Activated T-helper 1 cell treated with Interleukin-2 at 50 U/mL for 16 hours (primary cell): ENCODE data around the gene GRK4.
"Not testable (repeated sequence)": the region's sequence is repeated elsewhere in the genome, so short reads cannot be mapped to it uniquely, and the experiment has no call there.

Experiments used
- DNase-seq: peaks from one replicate; pipeline ENCODE4 v3.0.0-alpha.2; 2020; ENCODE audit warnings: low read depth

GRK4 gene

DNA sequence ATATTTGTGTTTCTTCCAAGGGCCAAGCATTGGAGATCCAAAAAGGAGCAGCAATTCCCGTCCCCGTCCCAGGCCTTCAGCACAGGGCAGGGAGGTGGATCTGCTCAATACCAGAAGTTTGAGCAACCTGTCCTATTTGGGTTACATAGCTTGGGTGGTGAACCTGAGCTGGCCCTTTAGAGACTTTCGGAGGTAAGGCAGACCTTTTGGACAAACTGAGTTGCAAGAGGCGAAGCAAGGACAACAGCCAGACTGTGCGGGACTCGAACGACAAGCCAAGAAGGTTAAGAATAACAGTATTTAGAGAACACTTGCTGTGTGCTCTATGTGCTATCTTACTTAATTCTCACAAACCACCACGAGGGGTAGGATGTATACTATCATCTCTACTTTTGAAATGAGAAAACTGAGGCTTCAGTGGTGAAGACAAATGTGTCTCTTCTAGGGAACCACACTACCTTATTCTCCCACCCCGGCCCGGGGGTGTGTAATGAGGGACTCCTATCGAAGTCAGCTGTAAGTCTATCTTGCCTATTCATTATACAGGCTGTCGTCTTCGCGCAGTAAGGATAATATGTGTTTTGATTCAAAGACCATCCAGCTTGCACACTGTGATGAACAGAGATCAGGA is 1.4 kb upstream of the GRK4 start:
- DNase-seq, result no peak

DNA sequence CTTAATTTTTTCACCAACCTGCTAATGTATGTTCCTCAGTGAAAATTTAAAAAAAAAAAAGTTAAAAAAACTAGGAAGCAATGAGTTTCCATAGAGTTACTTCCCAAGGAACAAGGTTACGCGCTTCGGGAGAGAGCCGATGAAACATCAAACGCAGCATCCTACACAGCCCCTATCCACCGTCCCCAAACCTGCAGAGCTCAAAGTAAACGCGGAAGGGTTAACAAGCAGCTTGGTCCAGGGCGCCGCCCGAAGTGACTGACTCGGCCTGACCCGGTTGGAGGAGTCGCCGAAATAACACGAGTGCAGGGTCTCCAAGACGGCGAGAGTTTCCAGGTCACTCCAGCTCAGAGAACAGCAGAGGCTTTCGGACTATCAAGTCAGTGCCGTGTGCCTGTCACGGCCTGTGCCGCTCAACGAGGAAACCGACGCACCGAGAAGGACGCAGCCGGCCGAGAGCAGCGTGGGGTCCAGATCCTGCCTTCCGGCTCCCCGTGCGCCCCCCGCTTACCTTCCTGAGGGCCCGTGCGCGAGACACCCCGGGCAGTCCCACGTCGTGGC is 677 bp upstream of the GRK4 start:
- no peak for DNase-seq

DNA sequence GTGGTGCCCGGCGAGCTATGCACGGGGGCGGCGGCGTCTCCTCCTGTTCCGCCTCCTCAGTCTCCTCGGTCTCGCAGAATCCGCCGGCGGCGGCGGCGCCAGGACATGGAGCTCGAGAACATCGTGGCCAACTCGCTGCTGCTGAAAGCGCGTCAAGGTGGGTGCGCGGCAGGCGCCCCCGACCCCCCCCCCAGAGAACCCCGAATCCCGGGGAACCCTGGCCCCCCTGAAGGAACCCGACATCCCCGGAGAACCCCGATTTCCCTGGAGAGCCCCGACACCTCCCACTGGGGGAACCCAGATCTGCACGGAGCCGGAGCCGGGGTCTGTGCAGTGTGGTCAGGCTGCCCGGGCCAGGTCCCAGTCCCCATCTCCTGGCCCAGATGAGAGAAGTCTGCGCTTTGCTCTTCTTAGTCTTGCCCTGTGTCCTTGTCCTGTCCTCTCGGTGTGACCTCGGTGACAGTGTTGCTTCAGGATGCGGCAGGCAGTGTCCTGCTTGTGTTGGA is 648 bp downstream of the GRK4 start:
- DNase-seq, result no peak

DNA sequence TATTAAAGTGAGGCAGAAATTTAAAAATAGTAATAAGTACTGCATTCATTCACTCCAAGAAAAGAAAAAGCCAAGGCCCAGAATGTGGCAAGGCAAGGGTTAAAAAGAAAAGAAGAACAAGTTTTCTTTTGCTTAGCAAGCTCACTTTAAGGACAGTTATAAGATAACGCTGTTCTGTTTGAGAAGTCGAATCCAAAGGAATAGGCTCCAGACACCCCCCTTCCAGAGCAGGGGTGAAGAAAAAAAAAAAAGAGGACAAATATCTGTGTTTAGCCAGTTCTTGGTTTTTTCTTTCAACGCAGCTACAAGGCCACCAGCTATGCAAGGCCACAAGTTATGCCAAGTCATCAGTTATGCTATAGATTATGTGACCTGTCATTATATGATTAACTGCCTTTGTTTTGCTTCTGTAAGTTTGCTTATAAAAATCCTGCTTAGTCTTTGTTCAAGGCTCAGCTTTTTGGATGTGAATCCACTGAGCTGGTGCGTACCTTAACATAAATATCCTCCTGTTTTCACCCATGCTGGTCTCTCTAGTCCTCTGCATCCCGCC is 1.4 kb downstream of the GRK4 start:
- DNase-seq, result no peak

DNA sequence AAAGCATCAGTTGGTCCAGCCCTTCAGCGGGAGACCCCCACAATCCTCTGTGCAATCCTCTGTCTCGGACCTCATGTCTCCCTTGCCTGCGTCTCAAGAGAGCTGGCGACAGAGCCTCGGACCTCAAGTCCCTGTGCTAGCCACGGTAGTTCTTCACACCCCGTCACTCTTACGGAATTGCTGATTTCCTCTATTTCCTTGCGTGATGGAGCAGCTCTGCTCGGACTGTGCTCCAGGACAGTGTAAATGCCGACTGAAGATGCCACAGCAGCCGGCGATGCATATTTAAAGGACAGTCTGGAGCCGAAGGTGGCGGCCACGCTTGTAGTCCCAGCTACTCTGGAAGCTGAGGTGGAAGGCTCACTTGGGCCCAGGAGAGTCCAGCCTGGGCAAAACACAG is 1.9 kb downstream of the GRK4 start:
- no peak for DNase-seq

DNA sequence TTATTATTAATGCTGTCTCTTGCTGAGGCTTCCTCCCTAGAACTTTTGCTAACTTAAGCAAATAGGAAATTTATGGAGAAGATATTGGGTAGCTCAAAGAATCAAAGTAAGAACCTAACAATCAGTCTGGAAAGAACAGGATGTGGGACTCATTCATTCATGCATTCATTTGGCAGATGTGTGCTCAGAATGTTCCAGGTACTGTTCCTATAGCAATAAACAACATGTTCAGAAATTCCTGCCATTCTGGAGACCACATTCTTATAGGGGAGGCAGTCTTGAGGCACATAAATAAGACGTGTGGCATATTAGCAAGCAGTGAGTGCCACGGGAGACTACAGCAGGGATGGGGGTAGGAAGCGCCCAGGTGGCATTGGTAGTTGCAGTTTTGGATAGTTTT is 5.0 kb downstream of the GRK4 start:
- DNase-seq, result no peak

DNA sequence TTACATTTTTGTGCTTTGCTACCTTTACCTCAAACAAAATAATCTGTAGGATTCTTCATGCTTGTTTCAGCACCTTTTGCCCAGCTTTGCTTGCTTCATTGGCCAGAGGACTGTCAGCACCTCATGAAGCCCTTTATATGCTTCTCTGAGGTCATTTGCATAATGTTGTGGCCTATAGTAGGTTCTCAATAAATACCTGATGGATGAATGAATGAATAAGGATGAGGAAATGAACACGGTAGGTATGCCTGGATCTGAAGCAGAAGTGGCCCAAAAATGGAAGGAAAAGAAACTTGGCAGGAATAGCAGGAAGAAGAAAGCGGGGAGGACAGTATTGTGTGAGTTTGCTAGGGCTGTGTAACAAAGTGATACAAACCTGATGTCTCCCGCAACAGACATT is 7.9 kb downstream of the GRK4 start:
- DNase-seq, result no peak

DNA sequence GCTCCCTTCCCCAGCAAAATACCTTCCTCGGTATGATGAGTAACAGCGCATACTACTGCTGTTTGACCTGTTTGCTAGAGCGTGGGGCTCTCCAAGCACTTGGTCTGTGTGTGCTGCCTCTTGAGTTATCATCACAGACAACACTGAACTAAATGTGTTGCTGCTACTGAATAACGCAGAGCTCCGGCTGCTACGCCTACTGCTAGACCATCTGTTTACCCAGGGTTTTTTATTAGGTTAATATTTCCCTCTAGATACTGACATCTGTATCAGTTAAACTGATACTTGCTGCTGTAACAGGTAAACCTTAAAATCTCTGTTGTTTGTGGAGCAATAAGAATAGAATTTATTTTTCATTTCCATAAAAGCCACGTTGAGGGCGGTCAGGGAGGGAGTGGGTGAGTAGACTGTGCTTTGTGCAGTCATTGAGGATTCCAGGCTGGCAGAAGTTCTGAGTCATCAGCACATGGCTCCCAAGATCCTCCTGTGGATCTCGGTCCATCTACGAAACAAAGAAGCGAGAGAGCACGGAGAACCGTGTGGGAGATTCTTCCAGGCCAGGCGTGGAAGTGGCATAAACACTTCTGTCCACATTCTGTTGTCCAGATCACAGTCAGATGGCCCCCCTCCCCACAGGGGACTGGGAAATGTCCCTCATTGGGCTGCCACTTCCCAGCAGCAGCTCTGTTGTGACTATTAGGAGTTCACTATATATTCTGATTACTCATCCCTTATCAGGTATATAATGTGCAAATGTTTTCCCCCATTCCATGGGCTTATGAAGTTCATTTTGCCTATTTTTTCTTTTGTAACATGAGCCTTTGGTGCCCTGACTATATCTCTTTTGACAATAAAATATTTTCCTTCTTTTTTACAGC is 14.1 kb downstream of the GRK4 start:
- no peak for DNase-seq

DNA sequence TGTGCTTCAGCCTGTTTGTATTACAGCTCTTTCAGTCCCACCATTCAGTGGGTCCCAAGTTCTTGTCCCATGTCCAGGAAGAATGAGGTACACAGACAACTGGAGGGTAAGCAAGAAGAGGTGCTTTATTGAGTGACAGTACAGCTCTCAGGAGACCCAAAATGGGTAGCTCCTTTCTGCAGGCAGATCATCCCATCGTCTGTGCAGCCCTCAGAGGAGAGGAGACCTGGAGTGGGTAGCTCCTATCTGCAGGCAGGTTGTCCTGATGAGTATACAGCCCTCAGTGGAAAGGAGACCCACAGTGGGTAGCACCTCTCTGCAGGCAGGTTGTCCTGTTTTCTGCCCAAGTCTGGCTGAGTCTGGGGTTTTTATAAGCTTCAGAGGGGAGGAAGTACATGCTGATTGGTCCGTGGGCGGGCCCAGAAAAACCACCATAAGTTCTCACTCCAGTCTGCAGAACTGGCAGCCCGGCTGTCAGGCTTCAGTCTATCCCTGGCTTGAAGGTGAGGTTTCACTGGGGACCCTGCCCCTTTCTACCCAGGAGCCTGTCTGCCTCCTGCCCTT is 18.0 kb downstream of the GRK4 start:
- DNase-seq, result no peak

DNA sequence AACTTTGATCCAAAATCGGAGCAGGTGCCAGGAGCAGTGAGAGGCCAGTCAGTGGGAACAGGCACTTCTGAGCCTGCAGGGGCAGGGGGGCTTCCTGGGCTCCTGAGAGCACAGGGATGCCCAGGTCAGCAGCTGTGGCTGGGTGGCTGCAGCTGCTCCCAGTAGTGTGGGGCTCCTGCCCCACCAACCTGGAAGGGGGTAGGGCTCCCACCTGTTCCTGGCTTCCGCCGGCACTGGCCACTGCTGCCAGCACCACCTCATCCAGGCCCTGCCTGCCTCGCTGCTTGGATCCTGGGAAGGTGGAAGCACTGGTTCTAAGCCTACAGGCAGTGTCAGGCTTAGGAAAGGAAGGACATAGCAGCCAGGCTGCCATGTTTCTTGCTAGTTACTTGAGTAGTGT is 18.6 kb downstream of the GRK4 start:
- no peak for DNase-seq

DNA sequence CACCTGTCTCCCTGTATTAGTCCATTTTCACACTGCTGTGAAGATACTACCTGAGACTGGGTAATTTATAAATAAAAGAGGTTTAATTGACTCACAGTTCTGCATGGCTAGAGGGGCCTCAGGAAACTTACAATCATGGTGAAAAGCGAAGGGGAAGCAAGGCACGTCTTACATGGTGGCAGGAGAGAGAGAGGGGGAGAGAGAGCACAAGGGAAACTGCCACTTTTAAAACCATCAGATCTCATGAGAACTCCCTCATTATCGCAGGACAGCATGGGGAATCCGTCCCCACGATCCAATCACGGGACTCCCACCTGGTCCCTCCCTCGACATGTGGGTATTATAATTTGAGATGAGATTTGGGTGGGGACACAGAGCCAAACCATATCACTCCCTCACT is 20.3 kb downstream of the GRK4 start:
- not testable (repeated sequence) for DNase-seq

DNA sequence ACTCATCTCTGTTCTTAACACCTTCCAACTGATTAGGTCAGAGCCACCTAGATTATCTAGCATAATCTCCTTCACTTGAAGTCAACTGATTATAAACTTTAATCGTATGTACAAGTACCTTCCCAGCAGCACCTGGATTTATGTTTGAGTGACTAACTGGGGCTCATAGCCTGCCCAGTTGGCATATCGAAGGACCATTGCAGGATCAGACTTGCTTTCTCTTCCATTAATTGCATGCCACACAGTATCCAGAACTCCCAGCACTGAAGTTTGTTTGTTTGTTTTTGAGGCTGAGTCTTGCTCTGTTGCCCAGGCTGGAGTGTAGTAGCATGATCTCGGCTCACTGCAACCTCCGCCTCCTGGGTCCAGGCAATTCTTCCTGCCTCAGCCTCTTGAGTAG is 27.9 kb downstream of the GRK4 start:
- DNase-seq, result no peak

DNA sequence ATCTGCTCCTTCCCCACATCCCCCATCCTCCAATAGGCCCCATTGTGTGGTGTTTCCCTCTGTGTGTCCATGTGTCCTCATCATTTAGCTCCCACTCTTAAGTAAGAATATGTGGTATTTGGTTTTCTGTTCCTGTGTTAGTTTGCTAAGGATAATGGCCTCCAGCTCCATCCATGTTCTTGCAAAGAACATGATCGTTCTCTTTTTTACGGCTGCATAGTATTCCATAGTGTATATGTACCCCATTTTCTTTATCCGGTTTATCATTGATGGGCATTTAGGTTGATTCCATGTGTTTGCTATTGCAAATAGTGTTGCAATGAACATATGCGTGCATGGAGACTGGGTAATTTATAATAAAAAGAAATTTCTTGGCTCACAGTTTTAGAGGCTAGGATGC is 31.5 kb downstream of the GRK4 start:
- DNase-seq, result no peak

DNA sequence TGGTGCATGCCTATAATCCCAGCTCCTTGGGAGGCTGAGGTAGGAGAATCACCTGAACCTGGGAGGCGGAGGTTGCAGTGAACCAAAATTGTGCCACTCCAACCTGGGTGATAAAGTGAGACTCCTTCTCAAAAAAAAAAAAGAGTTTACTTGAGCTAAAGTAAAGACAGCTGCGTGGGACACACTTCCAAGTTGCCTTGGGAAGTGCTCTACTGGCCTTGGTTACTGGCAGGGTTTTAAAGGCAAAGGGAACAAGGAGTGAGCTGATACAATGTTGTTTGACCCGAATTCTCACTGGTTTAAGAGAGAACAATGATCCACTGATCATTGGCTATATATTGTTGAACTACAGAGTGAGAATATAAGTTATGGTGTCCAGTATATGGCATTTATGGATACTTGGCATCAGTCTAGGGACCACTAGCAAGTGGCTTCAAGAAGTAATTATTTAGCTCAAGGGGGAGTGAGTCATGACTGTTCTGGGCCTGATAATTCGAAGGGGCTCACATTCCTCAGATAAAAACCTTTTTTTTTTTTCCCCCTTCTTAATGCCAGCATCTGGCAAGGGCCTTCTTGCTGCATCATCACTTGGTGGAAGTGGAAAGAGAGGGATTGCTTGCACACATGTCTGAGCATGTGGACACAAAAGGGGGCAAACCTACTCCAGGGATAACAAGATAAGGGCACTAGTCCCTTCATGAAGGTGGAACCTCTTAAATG is 32.3 kb downstream of the GRK4 start:
- no peak for DNase-seq

DNA sequence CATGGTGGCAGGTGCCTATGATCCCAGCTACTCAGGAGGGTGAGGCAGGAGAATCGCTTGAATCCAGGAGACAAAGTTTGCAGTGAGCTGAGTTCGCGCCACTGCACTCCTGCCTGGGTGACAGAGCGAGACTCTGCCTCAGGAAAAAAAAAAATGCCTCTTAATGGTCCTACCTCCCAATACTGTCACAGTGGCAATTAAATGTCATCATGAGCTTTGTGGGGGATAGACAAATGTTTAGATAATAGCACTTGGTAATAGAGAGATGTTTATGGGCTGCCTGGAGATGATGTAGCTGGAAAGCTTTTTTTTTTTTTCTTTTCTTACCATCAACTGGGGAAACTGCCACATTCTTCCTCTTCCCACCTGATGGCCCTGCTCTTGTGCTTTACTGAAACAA is 33.0 kb downstream of the GRK4 start:
- DNase-seq, result no peak

DNA sequence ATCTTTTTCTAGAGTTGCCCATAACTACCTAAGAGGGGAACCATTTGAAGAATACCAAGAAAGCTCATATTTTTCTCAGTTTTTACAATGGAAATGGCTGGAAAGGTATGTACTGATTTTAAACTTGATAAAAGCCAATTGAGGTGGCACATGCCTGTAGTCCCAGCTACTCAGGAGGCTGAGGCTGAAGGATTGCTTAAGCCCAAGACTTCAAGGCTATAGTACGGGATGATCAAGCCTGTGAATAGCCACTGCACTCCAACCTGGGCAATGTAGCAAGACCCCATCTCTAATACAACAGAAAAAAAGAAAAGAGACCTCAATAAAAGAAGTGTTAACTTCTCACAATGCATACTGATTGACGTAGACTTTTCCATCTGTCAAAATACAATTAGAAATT is 44.4 kb downstream of the GRK4 start:
- no peak for DNase-seq

DNA sequence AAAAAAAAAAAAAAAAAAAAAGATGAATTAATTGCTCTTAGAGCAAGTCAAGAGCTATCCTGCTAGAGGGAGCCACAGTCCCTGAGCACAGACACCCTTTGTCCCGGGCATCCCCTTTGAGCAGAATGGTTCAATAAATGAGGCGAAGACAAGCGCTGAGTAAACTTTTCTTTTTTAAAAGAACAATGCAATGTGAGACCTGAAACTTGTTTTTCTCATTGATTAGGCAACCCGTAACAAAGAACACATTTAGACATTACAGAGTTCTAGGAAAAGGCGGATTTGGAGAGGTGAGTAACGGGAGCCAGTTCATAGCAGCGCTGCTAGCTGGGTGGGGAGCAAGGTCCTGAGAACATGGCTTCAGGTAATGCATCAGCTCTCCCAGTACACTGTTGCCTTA is 46.1 kb downstream of the GRK4 start:
- no peak for DNase-seq

DNA sequence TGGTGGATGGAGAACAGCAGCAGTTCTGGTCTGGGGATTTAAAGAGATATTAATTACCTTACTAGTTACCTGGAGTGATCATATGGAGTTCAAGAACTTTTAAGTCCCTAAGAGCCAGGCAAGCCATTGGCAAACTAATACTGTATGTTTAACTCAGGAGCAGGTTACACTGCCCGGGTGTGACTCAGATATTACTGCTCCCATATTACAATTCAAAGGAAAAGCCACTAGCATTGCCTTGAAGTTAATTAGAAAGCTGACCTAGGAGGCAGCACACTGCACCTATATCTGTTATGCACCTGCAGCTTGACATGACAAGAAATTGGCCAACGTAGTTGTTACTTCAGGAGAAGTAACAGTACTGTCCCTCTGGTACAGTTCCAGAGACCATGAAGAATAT is 47.2 kb downstream of the GRK4 start:
- no peak for DNase-seq

DNA sequence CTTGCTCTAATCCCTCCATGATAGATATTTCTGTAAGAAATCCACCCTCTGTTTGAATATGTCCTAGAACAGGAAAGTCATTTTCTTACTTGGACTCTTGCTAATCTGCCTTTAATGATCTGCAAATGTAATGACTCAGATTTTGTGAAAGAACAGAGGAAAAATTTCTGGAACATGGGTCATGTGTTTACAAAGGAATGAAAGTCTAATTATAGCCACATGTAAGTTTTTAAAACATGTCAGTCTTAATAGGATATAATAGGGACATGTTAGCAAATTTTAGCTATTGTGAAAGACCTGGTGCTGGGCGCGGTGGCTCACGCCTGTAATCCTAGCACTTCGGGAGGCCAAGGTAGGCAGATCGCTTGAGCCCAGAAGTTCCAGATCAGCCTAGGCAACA is 47.6 kb downstream of the GRK4 start:
- DNase-seq, result no peak

DNA sequence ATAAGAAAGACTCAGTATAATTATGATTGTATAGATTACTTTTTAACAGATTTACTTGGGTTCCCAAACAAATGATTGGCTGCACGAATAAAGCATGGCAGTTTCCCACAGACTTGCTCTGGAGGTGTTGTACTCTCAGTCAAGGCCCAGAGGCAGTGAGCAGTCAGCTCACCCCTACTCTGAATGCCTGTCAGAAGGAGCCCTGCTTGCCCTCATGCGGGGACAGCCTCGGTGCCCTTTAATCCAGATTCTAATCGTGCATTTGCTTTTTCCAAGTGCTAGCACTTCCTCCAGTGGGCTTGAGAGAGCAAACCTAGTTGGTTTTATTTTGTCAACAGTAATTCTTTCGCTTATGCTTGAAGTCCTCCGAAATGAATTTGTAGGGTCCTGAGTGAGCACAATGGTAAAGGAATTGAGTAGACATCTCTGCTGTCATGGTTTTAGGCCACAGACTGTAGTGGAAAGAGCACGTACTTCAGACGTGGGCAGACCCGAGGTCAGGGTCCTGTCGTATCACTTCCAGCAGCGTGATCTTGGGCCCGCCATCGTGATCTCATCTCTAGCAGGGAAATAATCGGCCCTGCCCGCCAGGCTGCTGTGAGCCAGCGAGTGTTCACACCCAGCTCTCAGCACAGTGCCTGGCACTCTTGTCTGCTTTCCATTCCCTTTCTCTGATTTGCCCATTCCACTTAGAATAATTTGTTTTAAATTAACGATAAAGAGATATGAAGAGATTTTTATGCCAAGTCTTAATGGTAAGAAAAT is 48.3 kb downstream of the GRK4 start:
- DNase-seq, result no peak

DNA sequence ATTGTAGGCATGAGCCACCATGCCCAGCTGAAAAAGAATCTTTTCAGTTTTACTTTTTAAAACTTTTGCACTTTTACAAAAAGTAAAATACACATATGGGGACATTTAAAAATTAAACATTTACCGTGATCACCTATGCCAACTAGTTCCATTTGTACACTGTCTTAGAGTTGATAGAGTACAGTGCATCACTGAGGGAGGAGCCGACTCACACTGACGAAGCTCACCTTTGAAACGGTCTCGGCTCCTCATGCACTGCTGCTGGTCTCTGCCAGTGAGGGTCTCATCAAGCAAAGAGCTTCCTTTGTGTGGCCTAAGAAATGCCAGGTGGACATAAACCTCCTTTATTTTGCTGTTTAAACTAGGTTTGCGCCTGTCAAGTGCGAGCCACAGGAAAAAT is 50.0 kb downstream of the GRK4 start:
- DNase-seq, result no peak
